Activated naive CD4-positive, alpha-beta T cell treated with anti-CD3 and anti-CD28 coated beads, Interleukin-2, amount 10 ng/mL, durations not matched to agents 7 days and 5 days (primary cell): ENCODE data around the gene PPP1R12B.
"Not testable (repeated sequence)": the region's sequence is repeated elsewhere in the genome, so short reads cannot be mapped to it uniquely, and the experiment has no call there.

ENCODE experiments used
- CTCF ChIA-PET: fragments of 350-600 bp; sonication (Branson Sonifier 250); formaldehyde crosslinking; loops from one replicate; lab custom pipeline; 2021; ENCODE audit warnings: antibody characterized with exemption; lab: Charles Lee
- DNase-seq: peaks from one replicate; pipeline ENCODE4 v3.0.0-alpha.2; 2020
- H3K27ac Mint-ChIP-seq: one replicate; pipeline ENCODE4 v1.8.0; 2021; ENCODE audit warnings: mild to moderate bottlenecking, moderate library complexity, mixed read lengths
- H3K27me3 Mint-ChIP-seq: one replicate; pipeline ENCODE4 v1.8.0; 2021; ENCODE audit warnings: mild to moderate bottlenecking, mixed read lengths
- H3K36me3 Mint-ChIP-seq: one replicate; pipeline ENCODE4 v1.8.0; 2021; ENCODE audit warnings: mixed read lengths
- H3K4me1 Mint-ChIP-seq: one replicate; pipeline ENCODE4 v1.8.0; 2021; ENCODE audit warnings: mixed read lengths
- H3K4me3 Mint-ChIP-seq: one replicate; pipeline ENCODE4 v1.8.0; 2021; ENCODE audit warnings: mild to moderate bottlenecking, moderate library complexity, mixed read lengths
- H3K9me3 Mint-ChIP-seq: one replicate; pipeline ENCODE4 v1.8.0; 2021; ENCODE audit warnings: mixed read lengths

The PPP1R12B gene

GRCh38 chr1:202637321-202638018, 289.0 kb downstream of the PPP1R12B start:
- peaks cover 93% of the 10 kb centered on the region for H3K27me3 Mint-ChIP-seq
- H3K9me3 Mint-ChIP-seq, H3K27ac Mint-ChIP-seq, DNase-seq, H3K4me1 Mint-ChIP-seq, H3K36me3 Mint-ChIP-seq, CTCF ChIA-PET, H3K4me3 Mint-ChIP-seq: not testable (repeated sequence)

GRCh38 chr1:202638019-202638700, 289.7 kb downstream of the PPP1R12B start:
- DNase-seq, result no peak
- Mint-ChIP-seq H3K9me3 (no peaks in the 10 kb centered on the region), H3K4me1 (peaks cover 5% of the 10 kb centered on the region), H3K27me3 (peaks cover 93% of the 10 kb centered on the region), H3K27ac (no peak overlapping the region), H3K4me3 (no peak overlapping the region), H3K36me3 (no peaks in the 10 kb centered on the region)
- CTCF ChIA-PET, result no interaction called here

GRCh38 chr1:202638701-202639305, 290.3 kb downstream of the PPP1R12B start:
- H3K27ac Mint-ChIP-seq, H3K9me3 Mint-ChIP-seq, H3K4me3 Mint-ChIP-seq, DNase-seq, H3K36me3 Mint-ChIP-seq, CTCF ChIA-PET, H3K4me1 Mint-ChIP-seq: not testable (repeated sequence)
- H3K27me3 Mint-ChIP-seq, result peaks cover 93% of the 10 kb centered on the region

GRCh38 chr1:202639500-202639899, 291.0 kb downstream of the PPP1R12B start:
- Mint-ChIP-seq H3K9me3 (no peaks in the 10 kb centered on the region), H3K4me1 (peaks cover 9% of the 10 kb centered on the region), H3K27ac (no peak overlapping the region), H3K27me3 (peaks cover 95% of the 10 kb centered on the region), H3K4me3 (no peak overlapping the region), H3K36me3 (no peaks in the 10 kb centered on the region)
- DNase-seq, result no peak
- CTCF ChIA-PET, result no interaction called here

GRCh38 chr1:202642212-202642611, 293.7 kb downstream of the PPP1R12B start:
- no peak for DNase-seq
- Mint-ChIP-seq H3K27me3 (peaks cover 100% of the 10 kb centered on the region), H3K4me3 (no peak overlapping the region), H3K9me3 (no peaks in the 10 kb centered on the region), H3K27ac (no peak overlapping the region), H3K36me3 (no peaks in the 10 kb centered on the region), H3K4me1 (peaks cover 10% of the 10 kb centered on the region)
- CTCF ChIA-PET, result no interaction called here
